MM.1S (cell line): Measurements from ENCODE around the gene KRTAP10-6.
"Not testable (repeated sequence)": the region's sequence is repeated elsewhere in the genome, so short reads cannot be mapped to it uniquely, and the experiment has no call there.

Experiments
- DNase-seq: peaks from one replicate; pipeline ENCODE4 v3.0.0-alpha.2; 2015
- H2AFZ ChIP-seq: fragments of 300-600 bp; sonication (generic); 2 replicates; pipeline ENCODE4 v1.6.0; 2016; ENCODE audit warnings: antibody characterized with exemption, low read length
- H3F3A ChIP-seq: fragments of 300-600 bp; sonication (generic); 2 replicates; pipeline ENCODE4 v1.6.1; 2016; ENCODE audit warnings: mild to moderate bottlenecking, antibody characterized with exemption, low read length, moderate library complexity, mixed read lengths; ENCODE audit not compliant: insufficient read depth
- H3K27ac ChIP-seq: fragments of 300-600 bp; sonication (generic); 2 replicates; pipeline ENCODE4 v1.5.1; 2016; ENCODE audit warnings: mild to moderate bottlenecking, low read length
- H3K27me3 ChIP-seq: fragments of 300-600 bp; sonication (generic); replicated peaks from 2 replicates; pipeline ENCODE4 v1.6.0; 2016; ENCODE audit warnings: low read length; ENCODE audit not compliant: insufficient read depth
- H3K36me3 ChIP-seq: fragments of 300-600 bp; sonication (generic); replicated peaks from 2 replicates; pipeline ENCODE4 v1.6.1; 2016; ENCODE audit warnings: mild to moderate bottlenecking, low read length, mixed read lengths; ENCODE audit not compliant: insufficient read depth
- H3K4me1 ChIP-seq: fragments of 300-600 bp; sonication (generic); 2 replicates; pipeline ENCODE4 v1.6.1; 2016; ENCODE audit warnings: low read length, mixed read lengths
- H3K4me2 ChIP-seq: fragments of 300-600 bp; sonication (generic); 2 replicates; pipeline ENCODE4 v1.6.0; 2016; ENCODE audit warnings: low read depth, low read length
- H3K4me3 ChIP-seq: fragments of 300-600 bp; sonication (generic); 2 replicates; pipeline ENCODE4 v1.5.1; 2016; ENCODE audit warnings: low read length, mixed read lengths
- H3K79me2 ChIP-seq: fragments of 300-600 bp; sonication (generic); 2 replicates; pipeline ENCODE4 v1.6.1; 2016; ENCODE audit warnings: mixed run types, low read length, mixed read lengths
- H3K9ac ChIP-seq: fragments of 300-600 bp; sonication (generic); 2 replicates; pipeline ENCODE4 v1.6.1; 2016; ENCODE audit warnings: low read length, mixed read lengths
- H3K9me2 ChIP-seq: fragments of 300-600 bp; sonication (generic); replicated peaks from 2 replicates; pipeline ENCODE4 v1.6.1; 2016; ENCODE audit warnings: mild to moderate bottlenecking, low read length, mixed read lengths; ENCODE audit not compliant: insufficient read depth
- H3K9me3 ChIP-seq: fragments of 300-600 bp; sonication (generic); replicated peaks from 2 replicates; pipeline ENCODE4 v1.6.1; 2016; ENCODE audit warnings: mild to moderate bottlenecking, low read length, mixed read lengths; ENCODE audit not compliant: insufficient read depth
- H4K20me1 ChIP-seq: fragments of 300-600 bp; sonication (generic); 2 replicates; pipeline ENCODE4 v1.6.1; 2016; ENCODE audit warnings: mild to moderate bottlenecking, low read length, moderate library complexity, mixed read lengths; ENCODE audit not compliant: insufficient read depth
- CTCF ChIP-seq: fragments of 300-600 bp; sonication (generic); IDR thresholded peaks from 2 replicates; pipeline ENCODE4 v1.5.1; 2016; ENCODE audit warnings: antibody characterized with exemption, low read length, mixed read lengths
- EZH2 ChIP-seq: fragments of 300-600 bp; sonication (generic); optimal IDR thresholded peaks from 2 replicates; pipeline ENCODE3; 2017; ENCODE audit warnings: low read depth, mild to moderate bottlenecking, antibody characterized with exemption, low read length, mixed read lengths
- EZH2phosphoT487 ChIP-seq: fragments of 300-600 bp; sonication (generic); IDR thresholded peaks from 2 replicates; pipeline ENCODE4 v1.6.1; 2018; ENCODE audit warnings: antibody characterized with exemption, low read length

Gene KRTAP10-6

GRCh38 chr21:44595524-44595923, 3.2 kb upstream of the KRTAP10-6 start:
- Histone ChIP-seq H3K4me2 (no peak overlapping the region), H3K36me3 (no peaks in the 10 kb centered on the region), H3K27ac (no peak overlapping the region), H3K27me3 (peaks cover 87% of the 10 kb centered on the region), H3K4me1 (no peaks in the 10 kb centered on the region), H4K20me1 (no peaks in the 10 kb centered on the region), H3F3A (no peaks in the 10 kb centered on the region), H3K9ac (no peak overlapping the region), H3K9me3 (no peaks in the 10 kb centered on the region), H3K9me2 (no peaks in the 10 kb centered on the region), H2AFZ (no peak overlapping the region), H3K79me2 (no peaks in the 10 kb centered on the region), H3K4me3 (no peak overlapping the region)
- no peak for DNase-seq
- no peak for TF ChIP-seq EZH2phosphoT487
- TF ChIP-seq EZH2 = no peak
- no peak for TF ChIP-seq CTCF

GRCh38 chr21:44594406-44594916, 2.2 kb upstream of the KRTAP10-6 start:
- DNase-seq = no peak
- no peaks in the 10 kb centered on the region for H3K4me1 ChIP-seq
- H3K27me3 ChIP-seq = peaks cover 90% of the 10 kb centered on the region
- no peak overlapping the region for H2AFZ ChIP-seq
- H3F3A ChIP-seq = no peaks in the 10 kb centered on the region
- H3K9ac ChIP-seq = no peak overlapping the region
- H3K9me2 ChIP-seq = no peaks in the 10 kb centered on the region
- no peak overlapping the region for H3K4me2 ChIP-seq
- no peaks in the 10 kb centered on the region for H3K9me3 ChIP-seq
- no peaks in the 10 kb centered on the region for H3K79me2 ChIP-seq
- H3K4me3 ChIP-seq = no peak overlapping the region
- no peak overlapping the region for H3K27ac ChIP-seq
- TF ChIP-seq CTCF = no peak
- no peak for TF ChIP-seq EZH2
- TF ChIP-seq EZH2phosphoT487 = no peak
- H3K36me3 ChIP-seq = no peaks in the 10 kb centered on the region
- H4K20me1 ChIP-seq = no peaks in the 10 kb centered on the region

GRCh38 chr21:44593598-44594405, 1.5 kb upstream of the KRTAP10-6 start:
- DNase-seq = no peak
- no peak overlapping the region for H3K4me2 ChIP-seq
- H2AFZ ChIP-seq = no peak overlapping the region
- H3K9me2 ChIP-seq = no peaks in the 10 kb centered on the region
- H3K4me3 ChIP-seq = no peak overlapping the region
- no peaks in the 10 kb centered on the region for H3F3A ChIP-seq
- no peak for TF ChIP-seq EZH2phosphoT487
- no peak for TF ChIP-seq CTCF
- no peak for TF ChIP-seq EZH2
- no peak overlapping the region for H3K27ac ChIP-seq
- no peaks in the 10 kb centered on the region for H3K79me2 ChIP-seq
- no peaks in the 10 kb centered on the region for H4K20me1 ChIP-seq
- H3K9me3 ChIP-seq = no peaks in the 10 kb centered on the region
- no peaks in the 10 kb centered on the region for H3K4me1 ChIP-seq
- H3K36me3 ChIP-seq = no peaks in the 10 kb centered on the region
- H3K27me3 ChIP-seq = peaks cover 90% of the 10 kb centered on the region
- no peak overlapping the region for H3K9ac ChIP-seq

GRCh38 chr21:44591801-44592130, 539 bp downstream of the KRTAP10-6 start:
- not testable (repeated sequence) for H3K9ac ChIP-seq, H3K27ac ChIP-seq, H4K20me1 ChIP-seq, H3K9me2 ChIP-seq, H3K36me3 ChIP-seq, H3K9me3 ChIP-seq, H3F3A ChIP-seq, H2AFZ ChIP-seq, H3K79me2 ChIP-seq, H3K4me3 ChIP-seq, H3K4me1 ChIP-seq, DNase-seq, H3K4me2 ChIP-seq
- H3K27me3 ChIP-seq = peaks cover 87% of the 10 kb centered on the region

GRCh38 chr21:44590897-44591800, 1.2 kb downstream of the KRTAP10-6 start:
- not testable (repeated sequence) for DNase-seq

More at GRCh38 chr21:44590897-44591800, 1.2 kb downstream of the KRTAP10-6 start:
- peaks cover 87% of the 10 kb centered on the region for H3K27me3 ChIP-seq
- not testable (repeated sequence) for H3K9me3 ChIP-seq, H4K20me1 ChIP-seq, H3K9ac ChIP-seq, H3F3A ChIP-seq, H3K4me2 ChIP-seq, H3K9me2 ChIP-seq, H2AFZ ChIP-seq, H3K4me1 ChIP-seq, H3K79me2 ChIP-seq, H3K27ac ChIP-seq, H3K36me3 ChIP-seq, H3K4me3 ChIP-seq
